HG03045 (cell line): Measurements from ENCODE around the gene TM6SF1.
"Not testable (repeated sequence)": the region's sequence is repeated elsewhere in the genome, so short reads cannot be mapped to it uniquely, and the experiment has no call there.

Experiments
- ATAC-seq: cut with Tn5 transposase; IDR thresholded peaks from one replicate; pipeline ENCODE4 v1.9.1; 2021; ENCODE audit warnings: mild to moderate bottlenecking, moderate library complexity; ENCODE audit not compliant: unreplicated experiment

TM6SF1 gene

DNA sequence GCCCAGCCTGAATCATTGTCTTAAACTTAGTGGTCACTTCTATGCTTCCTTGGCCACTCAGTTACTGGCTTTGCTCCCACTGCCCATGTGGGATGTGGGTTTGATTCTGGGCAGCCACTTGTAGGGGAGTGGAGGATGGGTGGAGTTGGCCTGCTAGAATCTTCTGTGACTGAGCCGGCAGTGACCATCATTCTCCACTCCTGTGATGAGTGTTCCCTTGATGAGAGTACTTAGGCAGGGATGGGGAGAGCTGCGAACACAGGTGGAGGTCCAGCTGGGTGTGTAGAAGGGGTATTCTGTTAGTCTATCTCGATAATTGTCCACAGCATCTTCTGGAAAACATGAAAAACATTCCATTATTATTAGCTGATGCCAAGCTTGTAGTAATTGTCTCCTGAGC is 8.0 kb downstream of the TM6SF1 start:
- ATAC-seq: no peak

DNA sequence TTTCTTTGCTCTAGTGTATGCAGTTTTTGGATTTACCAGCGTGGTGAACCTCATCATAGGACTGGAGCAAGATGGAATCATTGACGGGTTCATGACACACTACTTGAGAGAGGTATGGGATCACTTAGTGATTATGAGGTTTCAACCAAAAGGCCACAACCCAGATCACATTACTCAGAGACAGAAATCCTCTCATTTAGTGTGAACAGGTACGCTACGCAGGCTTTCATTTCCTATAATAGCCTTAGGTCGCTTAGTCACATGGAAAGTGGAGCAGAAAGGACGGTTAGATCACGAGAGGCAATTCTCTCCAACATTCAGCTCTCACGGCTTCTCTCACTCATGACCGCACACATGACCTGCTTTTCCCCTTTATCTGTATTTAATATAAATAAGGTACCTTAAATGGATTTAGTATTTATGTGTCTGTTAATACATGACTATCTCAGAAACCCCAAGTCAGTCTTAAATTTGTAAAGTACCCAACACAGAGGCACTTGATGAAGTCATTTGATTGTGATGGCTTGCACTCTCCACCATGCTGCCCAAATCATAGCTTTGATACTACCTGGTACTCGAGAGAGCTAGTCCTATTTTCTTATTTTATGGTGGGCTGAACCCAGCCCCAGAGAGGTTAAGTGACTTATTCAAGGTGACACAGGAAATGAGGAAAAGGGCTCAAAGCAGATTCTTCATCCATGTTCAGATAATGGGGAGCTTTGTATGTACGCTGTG is 8.6 kb downstream of the TM6SF1 start:
- ATAC-seq: no peak

GRCh38 chr15:83118291-83118827 is 10.9 kb downstream of the TM6SF1 start:
- ATAC-seq: no peak

DNA sequence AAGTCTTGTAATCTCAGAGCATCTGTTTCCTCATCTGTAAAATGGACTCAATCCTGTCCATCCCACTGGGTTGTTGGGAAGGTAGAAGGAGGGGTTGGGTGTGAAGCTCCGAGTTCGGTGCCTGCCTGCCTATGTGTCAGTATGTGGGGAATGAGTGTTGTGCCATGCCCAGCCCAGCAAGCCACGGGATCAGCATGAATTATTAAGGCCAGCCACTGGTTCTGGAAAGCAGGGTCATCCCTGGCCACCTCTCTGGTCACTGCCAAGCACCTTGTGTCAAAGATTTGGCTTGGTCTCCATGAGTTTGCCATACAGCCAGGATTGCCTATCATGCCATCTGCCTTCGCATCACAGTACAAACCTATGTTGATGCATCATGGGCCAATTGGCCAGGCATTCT is 11.5 kb downstream of the TM6SF1 start:
- no peak for ATAC-seq

- no peak for ATAC-seq
Measured at GRCh38 chr15:83119968-83120581, 12.6 kb downstream of the TM6SF1 start.

DNA sequence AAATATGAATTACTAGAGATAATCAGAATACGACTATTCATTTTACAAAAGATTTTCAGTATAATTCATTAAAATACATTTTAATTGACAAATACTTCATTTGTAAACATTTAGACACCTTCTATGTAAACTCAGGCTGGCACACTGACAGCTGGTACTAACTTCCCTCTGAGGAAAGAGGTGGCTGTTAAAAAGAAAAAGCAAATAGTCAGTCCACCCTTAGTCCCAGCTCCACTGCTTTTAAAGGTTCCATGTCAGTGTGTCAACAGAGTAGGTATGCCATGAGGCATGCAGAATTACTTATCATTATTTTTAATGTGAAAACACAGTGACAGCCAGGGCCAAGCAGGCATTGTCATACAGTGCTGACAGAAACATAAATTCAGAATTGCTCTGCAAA is 16.1 kb downstream of the TM6SF1 start:
- ATAC-seq: no peak

DNA sequence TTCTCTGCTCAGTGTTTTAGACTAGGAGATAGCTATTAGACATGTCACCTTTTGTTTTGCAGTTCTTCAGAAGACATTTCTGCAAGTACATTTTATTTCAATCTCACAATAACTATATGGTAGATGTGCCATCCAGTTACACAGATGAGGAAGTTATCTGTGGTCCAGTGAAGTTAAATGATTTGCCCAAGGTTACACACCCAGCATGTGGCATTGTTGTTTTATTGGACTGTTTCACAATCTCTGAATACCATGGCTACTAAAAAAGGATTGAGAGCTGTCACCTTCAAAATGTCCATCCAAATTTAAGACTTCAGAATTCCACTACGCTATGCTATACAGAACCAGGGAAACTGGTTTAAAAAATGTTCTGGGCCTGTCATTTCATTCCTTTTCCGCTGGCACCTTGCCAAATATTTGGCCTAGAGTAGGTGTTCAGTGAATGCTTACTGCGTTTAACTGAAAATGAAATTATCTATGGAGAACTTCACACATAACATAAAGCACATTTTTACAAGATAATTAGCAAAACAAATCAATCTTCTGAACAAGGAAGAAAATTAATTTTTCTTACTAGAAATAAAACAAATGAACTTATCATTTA is 20.2 kb downstream of the TM6SF1 start:
- no peak for ATAC-seq

DNA sequence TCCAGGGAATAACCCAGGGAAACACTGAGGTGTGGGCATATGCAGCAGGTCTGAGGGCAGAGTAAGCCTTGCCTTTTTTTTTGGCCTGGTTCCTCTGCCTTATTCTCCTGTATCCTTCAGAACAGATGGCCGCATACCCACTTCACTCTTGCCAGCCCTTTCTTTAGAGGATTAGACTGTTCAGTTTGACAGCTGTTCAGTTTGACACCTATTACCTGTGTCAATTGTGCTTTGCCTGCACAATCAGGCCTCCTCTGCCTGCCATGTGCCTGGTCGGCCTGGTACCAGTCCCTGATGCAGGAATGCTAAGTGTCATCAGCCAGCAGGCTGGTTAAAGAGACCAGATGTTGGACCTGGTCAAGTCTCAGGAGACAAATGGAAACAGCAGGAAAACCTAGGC is 22.3 kb downstream of the TM6SF1 start:
- no peak for ATAC-seq

GRCh38 chr15:83132861-83133523 is 25.5 kb downstream of the TM6SF1 start:
- no peak for ATAC-seq

DNA sequence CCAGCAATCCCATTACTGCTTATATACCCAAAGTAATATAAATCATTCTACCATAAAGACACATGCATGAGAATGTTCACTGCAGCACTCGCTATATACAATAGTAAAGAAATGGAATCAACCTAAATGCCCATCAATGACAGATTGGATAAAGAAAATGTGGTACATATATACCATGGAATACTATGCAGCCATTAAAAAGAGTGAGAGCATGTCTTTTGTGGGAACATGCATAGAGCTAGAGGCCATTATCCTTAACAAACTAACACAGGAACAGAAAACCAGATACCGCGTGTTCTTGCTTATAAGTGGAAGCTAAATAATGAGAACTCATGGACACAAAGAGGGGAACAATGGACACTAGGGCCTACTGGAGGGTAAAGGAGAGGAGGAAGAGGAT is 34.7 kb downstream of the TM6SF1 start:
- not testable (repeated sequence) for ATAC-seq

GRCh38 chr15:83144771-83145170 is 37.3 kb downstream of the TM6SF1 start:
- ATAC-seq: no peak

DNA sequence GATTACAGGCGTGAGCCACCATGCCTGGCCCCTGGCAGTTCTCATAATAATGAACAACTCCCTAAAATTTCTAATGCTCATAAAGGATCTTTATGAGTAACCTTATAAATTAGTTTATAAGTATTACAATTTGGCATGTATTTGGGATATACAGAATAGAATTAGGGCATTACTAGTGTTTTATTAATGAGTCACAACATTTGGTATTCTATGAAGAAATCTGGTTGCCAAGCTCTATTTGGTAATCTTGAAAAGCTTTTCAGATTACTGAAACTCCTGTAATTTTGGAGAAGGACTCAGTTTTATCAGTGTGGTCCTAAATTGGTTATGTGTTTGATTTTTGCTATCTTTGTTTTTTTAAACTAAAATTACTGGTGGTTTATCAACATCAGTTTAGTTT is 45.8 kb downstream of the TM6SF1 start:
- ATAC-seq: no peak

GRCh38 chr15:83155942-83156341 is 48.5 kb downstream of the TM6SF1 start:
- ATAC-seq: no peak

DNA sequence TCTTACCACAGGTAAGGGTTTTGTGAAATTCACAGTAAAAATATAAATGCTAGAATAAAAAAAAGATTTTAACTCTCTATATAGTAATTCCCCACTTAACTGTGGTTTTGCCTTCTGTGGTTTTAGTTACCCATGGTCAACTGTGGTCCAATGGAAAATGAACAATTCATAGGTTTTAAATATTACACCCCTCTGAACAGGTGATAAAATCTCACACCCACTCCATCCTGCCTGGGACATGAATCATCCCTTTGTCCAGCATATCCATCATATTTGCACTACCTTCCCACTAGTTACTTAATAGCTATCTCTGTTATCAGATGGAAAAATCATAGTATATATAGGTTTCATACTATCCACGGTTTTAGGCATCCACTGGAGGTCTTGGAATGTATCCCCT is 50.9 kb downstream of the TM6SF1 start:
- ATAC-seq: no peak

DNA sequence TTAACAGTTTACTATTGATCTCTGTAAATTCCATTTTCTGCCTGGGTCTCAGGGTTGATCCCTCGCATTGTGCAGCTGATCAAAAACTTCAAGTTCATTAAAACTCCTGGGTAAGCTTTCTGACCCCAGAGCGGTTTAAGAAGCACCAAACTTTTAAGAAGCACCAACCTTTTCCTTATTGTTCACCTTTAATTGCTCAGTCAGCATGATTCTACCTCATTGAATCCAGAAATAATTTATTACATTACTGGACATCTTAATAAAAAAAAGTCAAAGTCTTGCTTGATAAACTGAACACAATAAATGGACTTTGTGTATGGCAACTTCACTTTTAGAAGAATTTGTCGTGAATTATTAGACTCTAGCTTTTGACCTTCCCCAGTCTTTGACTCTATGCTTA is 53.3 kb downstream of the TM6SF1 start:
- no peak for ATAC-seq

- ATAC-seq: no peak
Measured at GRCh38 chr15:83163032-83163431, 55.6 kb downstream of the TM6SF1 start.

DNA sequence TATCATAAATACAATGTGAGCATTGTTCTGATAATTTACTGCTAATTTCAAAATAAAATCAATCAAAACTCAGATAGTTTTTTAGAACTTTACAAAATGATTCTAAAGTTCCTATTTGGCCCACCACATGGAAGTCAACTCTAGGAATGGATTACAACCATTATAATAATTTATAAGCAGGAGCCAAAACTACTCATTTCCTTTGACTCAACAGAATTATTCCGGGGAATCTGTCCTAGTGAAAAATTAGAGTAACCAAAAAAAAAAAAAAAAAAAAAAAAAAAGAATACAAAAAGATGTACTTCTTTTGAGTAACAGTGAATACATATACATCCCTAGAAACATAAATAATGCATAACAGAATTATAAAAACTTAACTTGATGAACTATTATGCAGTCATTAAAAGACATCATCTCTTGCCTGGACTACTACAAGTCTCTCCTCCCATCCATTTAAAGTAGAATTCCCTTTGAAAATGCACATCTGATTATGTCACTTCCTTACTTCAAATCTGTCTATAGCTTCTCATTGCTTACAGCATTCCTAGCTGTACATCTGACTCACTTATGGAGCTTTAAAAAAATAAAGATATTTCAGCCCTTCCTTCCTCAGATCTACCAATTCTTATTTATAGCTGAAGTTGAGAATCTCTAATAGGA is 56.8 kb downstream of the TM6SF1 start:
- no peak for ATAC-seq

- no peak for ATAC-seq
Measured at GRCh38 chr15:83164771-83165404, 57.4 kb downstream of the TM6SF1 start.

DNA sequence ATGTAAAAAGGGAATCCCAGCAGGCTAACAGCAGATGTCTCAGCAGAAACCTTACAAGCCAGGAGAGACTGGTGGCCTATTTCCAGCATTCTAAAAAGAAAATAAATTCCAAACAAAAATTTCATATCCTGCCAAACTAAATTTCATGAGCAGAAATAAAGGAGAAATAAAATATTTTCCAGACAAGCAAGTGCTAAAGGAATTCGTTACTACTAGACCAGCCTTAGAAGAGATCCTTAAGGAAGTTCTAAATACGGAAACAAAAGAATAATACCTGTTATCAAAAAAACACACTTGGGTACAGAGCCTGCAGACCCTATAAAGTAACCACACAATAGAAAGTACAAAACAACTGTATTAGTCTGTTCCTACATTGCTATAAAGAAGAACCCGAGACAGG is 58.8 kb downstream of the TM6SF1 start:
- no peak for ATAC-seq

DNA sequence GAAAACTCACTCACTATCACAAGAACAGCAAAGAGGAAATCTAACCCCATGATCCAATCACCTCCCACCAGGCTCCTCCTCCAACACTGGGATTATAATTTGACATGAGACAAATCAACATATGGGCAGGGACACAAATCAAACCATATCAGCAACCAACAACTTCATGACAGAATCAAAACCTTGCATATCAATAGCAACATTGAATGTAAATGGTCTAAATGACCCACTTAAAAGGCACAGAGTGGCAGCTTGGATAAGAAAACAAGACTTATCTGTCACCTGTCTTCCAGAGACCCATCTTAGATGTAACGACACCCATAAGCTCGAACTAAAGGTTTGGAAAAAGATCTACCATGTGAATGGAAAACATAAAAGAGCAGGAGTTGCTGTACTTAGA is 59.4 kb downstream of the TM6SF1 start:
- no peak for ATAC-seq

DNA sequence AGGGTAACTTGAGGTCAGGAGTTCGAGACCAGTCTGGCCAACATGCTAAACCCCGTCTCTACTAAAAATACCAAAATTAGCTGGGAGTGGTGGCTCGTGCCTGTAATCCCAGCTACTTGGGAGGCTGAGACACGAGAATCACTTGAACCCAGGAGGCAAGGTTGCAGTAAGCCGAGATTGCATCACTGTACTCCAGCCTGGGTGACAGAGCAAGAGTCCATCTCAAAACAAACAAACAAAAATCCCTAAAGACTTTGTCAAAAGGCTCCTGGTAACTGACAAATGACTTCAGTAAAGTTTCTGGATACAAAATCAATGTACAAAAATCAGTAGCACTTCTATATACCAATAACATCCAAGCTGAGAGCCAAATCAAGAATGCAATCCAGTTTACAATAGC is 62.1 kb downstream of the TM6SF1 start:
- not testable (repeated sequence) for ATAC-seq
